ENCODE measurements around the gene ADGRD1. TPM values are rescaled to one million over a fixed set of nuclear protein-coding genes. Genes with fewer than 3 reads are reported as not detected.

Gene ADGRD1
- polyA plus RNA-seq, 4 donors: 14.9 to 19.3 (median 18.1) TPM

DNA sequence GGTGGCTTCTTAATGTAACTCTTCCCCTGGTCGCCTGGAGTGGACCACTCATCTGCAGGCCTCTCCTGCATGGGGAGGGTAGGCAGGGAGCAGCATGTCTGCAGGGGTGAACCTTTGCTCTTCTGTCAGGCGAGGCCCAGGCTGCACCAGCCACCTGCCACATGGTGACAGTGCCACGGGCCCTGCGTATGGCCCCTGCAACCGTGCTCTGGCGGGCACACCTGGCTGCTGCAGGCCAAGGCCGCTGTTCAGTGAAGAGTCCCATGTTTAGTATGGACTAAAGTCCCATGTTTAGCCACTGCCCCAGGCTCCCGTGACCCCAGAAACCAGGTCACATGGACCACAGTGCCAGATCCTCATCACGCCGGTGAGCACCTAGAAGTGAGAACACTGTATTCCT, 187.0 kb downstream of the ADGRD1 start:
- no peak for DNase-seq (ENCODE audit: low read depth in 4 of 4, low spot score in 3 of 4)

GRCh38 chr12:131141514-131141913, 187.8 kb downstream of the ADGRD1 start:
- DNase-seq (ENCODE audit: low read depth in 4 of 4, low spot score in 3 of 4): no peak

DNA sequence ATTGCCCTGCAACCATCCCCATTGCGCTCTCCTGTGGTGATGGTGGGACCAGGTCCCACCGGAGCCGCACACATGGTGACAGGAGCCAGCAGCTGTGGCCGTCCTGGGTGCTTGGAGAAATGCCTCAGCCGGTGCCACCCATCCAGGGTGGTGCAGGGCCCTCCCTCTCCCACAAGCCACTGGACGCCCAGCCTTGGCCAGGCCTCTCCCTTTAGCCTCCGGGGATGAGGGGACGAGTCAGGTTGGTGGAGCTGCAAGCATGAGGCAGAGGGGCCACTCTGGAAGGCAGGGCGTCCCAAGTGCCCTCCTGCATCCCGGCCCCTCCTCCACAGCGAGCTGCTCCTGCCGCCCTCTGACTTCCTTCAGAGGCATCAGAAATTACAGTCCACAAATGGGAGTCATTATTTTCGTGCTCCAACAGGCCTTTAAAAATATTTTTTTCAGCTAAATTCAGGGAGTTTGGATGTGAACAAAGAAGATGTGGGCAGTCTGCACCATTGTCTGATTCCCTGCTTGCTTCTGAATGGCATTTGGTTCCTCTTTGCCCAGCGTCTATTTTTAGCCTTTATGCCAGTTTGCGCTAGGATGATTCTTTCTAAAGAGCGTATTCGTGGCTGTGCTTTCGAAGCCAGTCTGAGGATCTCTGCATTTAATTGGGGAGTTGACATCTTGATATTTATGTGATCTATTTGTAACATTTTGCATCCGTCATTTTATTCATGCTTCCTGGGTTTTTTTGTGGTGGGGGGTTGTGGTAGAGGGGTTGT, 189.4 kb downstream of the ADGRD1 start:
- DNase-seq (ENCODE audit: low read depth in 4 of 4, low spot score in 3 of 4): no peak

DNA sequence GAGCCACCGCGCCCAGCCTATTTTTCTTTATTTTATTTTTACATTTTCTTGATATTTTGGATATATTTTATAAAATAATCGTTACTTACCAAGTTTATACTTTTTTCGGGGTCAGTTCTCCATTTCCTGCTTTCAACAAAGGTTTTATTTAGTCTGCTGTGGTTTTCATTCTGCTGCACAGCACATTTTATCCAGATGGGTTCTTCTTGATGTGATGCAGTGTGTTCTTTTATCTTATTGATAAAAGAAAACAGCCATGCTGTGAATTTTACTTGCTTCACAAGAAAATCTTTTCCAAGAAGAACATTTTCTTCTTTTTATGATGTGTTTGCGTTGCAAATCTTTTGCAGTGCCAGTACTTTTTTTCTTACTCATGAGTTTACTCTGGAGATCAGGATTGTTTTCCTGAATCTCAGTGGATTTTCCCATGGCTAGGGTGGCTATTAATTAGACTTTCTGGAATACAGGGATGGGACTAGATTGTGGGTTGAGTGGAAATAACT, 192.5 kb downstream of the ADGRD1 start:
- no peak for DNase-seq (ENCODE audit: low read depth in 4 of 4, low spot score in 3 of 4)

- no peak for DNase-seq (ENCODE audit: low read depth in 4 of 4, low spot score in 3 of 4)
Observed at GRCh38 chr12:131147293-131147692, 193.6 kb downstream of the ADGRD1 start.

GRCh38 chr12:131147894-131148293, 194.2 kb downstream of the ADGRD1 start:
- no peak for DNase-seq (ENCODE audit: low read depth in 4 of 4, low spot score in 3 of 4)

GRCh38 chr12:131151558-131152345, 198.0 kb downstream of the ADGRD1 start:
- DNase-seq (ENCODE audit: low read depth in 4 of 4, low spot score in 3 of 4): no peak

- no peak for DNase-seq (ENCODE audit: low read depth in 4 of 4, low spot score in 3 of 4)
Observed at GRCh38 chr12:131152587-131152986, 198.9 kb downstream of the ADGRD1 start.

DNA sequence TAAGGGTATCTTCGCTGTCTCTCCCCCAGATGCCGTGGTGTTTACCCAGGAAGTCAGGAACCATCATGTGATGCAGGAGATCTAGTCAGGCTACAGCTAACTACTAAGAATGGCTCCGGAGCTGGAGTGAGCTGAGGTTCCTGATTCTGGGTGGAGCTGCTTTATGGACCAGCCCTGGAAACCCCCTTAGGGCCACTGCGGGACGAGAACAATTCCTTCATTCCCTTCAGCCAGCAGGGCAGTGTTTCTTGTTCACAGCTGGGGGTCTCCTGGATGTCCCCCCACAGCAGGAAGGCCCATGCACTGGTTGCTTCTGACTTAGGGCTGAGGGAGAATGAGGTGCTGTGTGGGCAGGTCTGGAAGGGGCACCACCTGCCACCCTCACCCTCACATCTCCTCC, 199.3 kb downstream of the ADGRD1 start:
- DNase-seq (ENCODE audit: low read depth in 4 of 4, low spot score in 3 of 4): no peak

GRCh38 chr12:131153956-131154355, 200.2 kb downstream of the ADGRD1 start:
- DNase-seq (ENCODE audit: low read depth in 4 of 4, low spot score in 3 of 4): no peak

DNA sequence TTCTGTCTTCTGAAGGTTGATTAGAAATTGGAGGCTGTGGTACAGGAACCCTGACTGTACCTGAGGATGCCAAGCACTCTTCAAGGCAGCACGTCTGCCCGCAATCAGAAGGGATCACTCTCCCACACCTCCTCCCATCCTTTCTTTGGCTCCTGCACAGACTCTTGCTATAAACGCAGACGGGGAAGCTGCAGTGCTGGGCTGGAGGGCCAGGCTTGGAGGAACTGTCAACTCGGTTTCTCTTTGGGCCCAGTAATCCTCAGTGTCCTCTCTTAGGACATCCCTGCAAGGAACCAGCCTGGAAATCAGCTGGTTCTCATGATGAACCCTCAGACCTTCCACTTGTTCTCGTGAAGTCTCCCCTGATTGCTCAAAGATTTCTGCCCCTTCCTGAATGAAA, 201.4 kb downstream of the ADGRD1 start:
- DNase-seq (ENCODE audit: low read depth in 4 of 4, low spot score in 3 of 4): no peak

DNA sequence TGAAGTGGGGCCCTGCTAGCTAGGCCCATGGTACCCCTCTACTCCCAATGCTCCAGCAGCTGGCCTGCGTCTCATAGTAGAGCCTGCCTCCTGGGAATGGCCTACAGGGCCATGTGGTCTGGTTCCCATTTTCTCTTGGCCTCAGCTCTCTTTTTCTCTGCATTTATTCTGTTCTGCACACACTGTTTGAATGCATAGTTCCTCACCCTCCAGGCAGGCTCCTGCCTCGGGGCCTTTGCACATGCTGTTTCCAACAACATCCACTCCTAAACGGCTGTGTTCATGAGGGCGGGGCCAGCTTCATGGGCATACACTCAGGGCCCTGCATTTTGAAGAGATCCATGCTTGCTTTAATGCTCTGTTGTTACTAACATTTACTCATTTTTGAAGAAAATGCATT, 204.0 kb downstream of the ADGRD1 start:
- no peak for DNase-seq (ENCODE audit: low read depth in 4 of 4, low spot score in 3 of 4)

GRCh38 chr12:131159660-131160059, 206.0 kb downstream of the ADGRD1 start:
- DNase-seq (ENCODE audit: low read depth in 4 of 4, low spot score in 3 of 4): no peak

DNA sequence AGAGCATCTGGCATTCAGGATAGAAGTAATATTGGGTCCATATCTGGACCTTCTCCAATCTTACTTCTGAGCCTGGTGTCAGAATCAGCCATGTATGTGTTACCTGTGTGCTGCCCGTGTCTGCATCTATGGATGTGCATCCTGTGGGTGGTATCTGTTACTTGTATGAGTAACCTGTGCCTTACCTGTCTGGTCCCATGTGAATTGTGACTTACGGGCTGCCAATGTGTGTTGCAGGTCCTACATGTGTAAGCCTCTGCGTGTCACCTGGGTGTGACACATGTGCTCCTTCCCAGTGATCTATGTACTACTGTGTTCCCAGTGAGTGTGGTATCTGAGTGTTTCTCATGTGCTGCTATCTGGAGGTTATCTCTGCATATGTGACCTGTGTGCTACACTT, 208.4 kb downstream of the ADGRD1 start:
- DNase-seq (ENCODE audit: low read depth in 4 of 4, low spot score in 3 of 4): no peak

DNA sequence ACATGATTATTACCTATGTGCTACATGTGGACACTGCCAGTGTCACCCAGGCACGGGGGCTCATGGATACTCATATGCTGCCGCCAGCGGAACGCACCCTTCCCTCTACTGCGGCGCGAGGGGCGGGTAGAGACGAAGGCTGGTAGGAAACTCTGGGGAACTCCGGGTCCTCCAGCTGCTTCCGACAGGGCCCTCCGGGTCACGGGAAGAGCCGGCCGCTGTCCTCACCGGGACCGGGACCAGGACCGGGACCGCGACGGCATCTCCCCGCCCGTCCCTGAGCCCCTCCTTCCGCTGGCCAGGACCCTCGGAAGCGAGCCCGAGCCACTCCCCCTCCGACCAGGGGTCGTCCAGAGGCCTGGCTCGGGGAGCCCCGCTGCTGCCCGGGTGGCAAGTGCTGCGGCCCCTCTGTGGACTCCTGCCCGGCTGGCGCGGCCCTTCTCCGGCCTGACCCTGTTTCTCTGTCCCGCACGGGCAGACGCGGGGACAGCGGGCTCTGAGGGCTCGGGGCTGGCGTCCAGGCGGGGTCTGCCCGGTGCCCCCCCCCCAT, 209.6 kb downstream of the ADGRD1 start:
- no peak for DNase-seq (ENCODE audit: low read depth in 4 of 4, low spot score in 3 of 4)

GRCh38 chr12:131164096-131164872, 210.6 kb downstream of the ADGRD1 start:
- DNase-seq (ENCODE audit: low read depth in 4 of 4, low spot score in 3 of 4): no peak

DNA sequence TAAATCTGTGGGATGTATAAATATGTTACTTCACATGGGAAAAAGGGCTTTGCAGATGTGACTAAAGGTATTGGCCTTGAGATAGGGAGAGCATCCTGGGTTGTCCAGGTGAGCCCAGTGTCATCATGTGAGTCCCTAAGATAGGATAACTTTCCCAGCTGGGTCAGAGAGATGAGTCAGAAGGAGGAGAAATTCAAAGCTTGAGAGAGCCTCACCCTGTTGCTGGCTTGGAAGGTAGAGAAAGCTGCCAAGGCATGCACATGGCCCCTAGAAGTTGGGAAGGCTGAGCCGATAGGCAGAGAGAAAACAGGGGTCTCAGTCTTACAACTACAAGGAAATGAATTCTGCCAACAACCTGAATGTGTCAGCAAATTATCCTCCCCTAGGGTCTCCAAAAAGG, 213.0 kb downstream of the ADGRD1 start:
- no peak for DNase-seq (ENCODE audit: low read depth in 4 of 4, low spot score in 3 of 4)

GRCh38 chr12:131167334-131167733, 213.6 kb downstream of the ADGRD1 start:
- DNase-seq (ENCODE audit: low read depth in 4 of 4, low spot score in 3 of 4): no peak

- no peak for DNase-seq (ENCODE audit: low read depth in 4 of 4, low spot score in 3 of 4)
Observed at GRCh38 chr12:131171029-131171428, 217.3 kb downstream of the ADGRD1 start.

DNA sequence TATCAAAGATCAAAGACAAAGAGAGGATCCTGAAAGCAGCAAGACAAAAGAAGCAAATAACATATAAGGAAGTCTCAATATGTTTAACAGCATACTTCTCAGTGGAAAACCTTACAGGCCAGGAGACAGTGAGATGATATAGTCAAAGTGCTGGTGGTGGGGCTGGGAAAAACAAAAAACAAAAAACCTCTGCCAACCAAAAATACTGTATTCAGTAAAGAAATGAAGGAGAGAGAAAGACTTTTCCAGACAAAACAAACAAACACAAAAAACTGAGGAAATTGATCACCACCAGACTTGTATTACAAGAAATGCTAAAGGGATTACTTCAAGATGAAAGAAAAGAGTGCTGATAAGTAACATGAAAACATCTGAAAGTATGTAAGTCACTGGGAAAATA, 221.2 kb downstream of the ADGRD1 start:
- no peak for DNase-seq (ENCODE audit: low read depth in 4 of 4, low spot score in 3 of 4)

- DNase-seq (ENCODE audit: low read depth in 4 of 4, low spot score in 3 of 4): no peak
Observed at GRCh38 chr12:131176266-131176665, 222.6 kb downstream of the ADGRD1 start.
